K562 (cell line): ENCODE data around the gene DCTN5. TPM values are rescaled to one million over a fixed set of nuclear protein-coding genes. Genes with fewer than 3 reads are reported as not detected.

ENCODE experiments used
- ATAC-seq: fragments of 200-7000 bp; cut with Tn5 transposase; 3 replicates; pipeline ENCODE4 v1.9.1; 2020; ENCODE audit warnings: moderate library complexity
- BruUV-seq: library from RNA; stranded (reverse); fragments of 400-500 nt; replicated peaks from 2 replicates; lab custom pipeline; 2021; lab: Mats Ljungman, UMichigan
- CTCF ChIA-PET: fragments of 300-600 bp; formaldehyde crosslinking; extraction: SDS; loops from one replicate; lab custom pipeline; 2021; ENCODE audit warnings: low intra/inter-chr PET ratio; lab: Yijun Ruan, JAX
- POLR2A ChIA-PET: fragments of 300-600, 350-650 bp; sonication (Branson Sonifier 250); formaldehyde crosslinking; extraction: SDS; loops from one replicate; lab custom pipeline; 2021; ENCODE audit warnings: antibody characterized with exemption, inconsistent platforms; lab: Yijun Ruan, JAX
- DNase-seq, 4 experiments: peaks; one replicate each; pipeline versions ENCODE4 v3.0.0 to v3.0.0-alpha.2; 2011 to 2018; ENCODE audit warnings: low spot score in 3 of 4, mixed read lengths in 3 of 4; ENCODE audit errors: extremely low read depth in 1 of 4
- FAIRE-seq: peaks from 2 replicates; lab custom pipeline; 2011; peaks lifted over from hg19 to GRCh38; lab: Jason Lieb, UNC
- H2AFZ ChIP-seq: 2 replicates; pipeline ENCODE4 v1.6.0; 2011; ENCODE audit warnings: low read depth, low read length, control low read depth, inconsistent platforms
- H3K27ac ChIP-seq: fragments of 200-600 bp; 3 replicates; pipeline ENCODE4 v1.8.0; 2011; ENCODE audit warnings: low read depth, mild to moderate bottlenecking, control low read depth, inconsistent platforms, low read length, moderate library complexity, mixed read lengths; ENCODE audit errors: extremely low read depth
- H3K27me3 ChIP-seq, 2 experiments: fragments of 300-600 bp in 1 of 2; 2 replicates in 1 of 2; 3 replicates in 1 of 2; pipeline versions ENCODE4 v1.6.0 to v1.8.0; 2011; ENCODE audit warnings: inconsistent platforms in 2 of 2, low read length in 2 of 2, mild to moderate bottlenecking in 1 of 2, mixed read lengths in 1 of 2, moderate library complexity in 1 of 2; ENCODE audit not compliant: control insufficient read depth in 2 of 2, insufficient read depth in 2 of 2
- H3K36me3 ChIP-seq: fragments of 300-600 bp; 3 replicates; pipeline ENCODE4 v1.8.0; 2011; ENCODE audit warnings: mild to moderate bottlenecking, low read length, inconsistent platforms; ENCODE audit not compliant: control insufficient read depth, insufficient read depth
- H3K4me1 ChIP-seq, 2 experiments: fragments of 200-600 bp in 1 of 2; replicated peaks in 1 of 2; 2 replicates in 1 of 2; 3 replicates in 1 of 2; pipeline versions ENCODE4 v1.5.1 to v1.8.0; 2011; ENCODE audit warnings: inconsistent platforms in 2 of 2, low read length in 2 of 2, mild to moderate bottlenecking in 1 of 2, mixed read lengths in 1 of 2, moderate library complexity in 1 of 2; ENCODE audit not compliant: control insufficient read depth in 2 of 2, insufficient read depth in 2 of 2
- H3K4me2 ChIP-seq: 2 replicates; pipeline ENCODE4 v1.6.1; 2011; ENCODE audit warnings: low read length, control low read depth, inconsistent platforms, mixed read lengths; ENCODE audit not compliant: insufficient read depth
- H3K4me3 ChIP-seq: fragments of 200-600 bp; sonication (generic), shearing (Covaris generic); 2 replicates; pipeline ENCODE4 v1.5.1; 2016; ENCODE audit warnings: control low read depth, inconsistent platforms
- H3K79me2 ChIP-seq: fragments of 200-600 bp; 3 replicates; pipeline ENCODE4 v1.8.0; 2011; ENCODE audit warnings: low read length, inconsistent platforms; ENCODE audit not compliant: control insufficient read depth, insufficient read depth
- H3K9ac ChIP-seq, 2 experiments: 2 replicates each; pipeline versions ENCODE4 v1.6.0 to v1.6.1; 2011; ENCODE audit warnings: low read depth in 2 of 2, low read length in 2 of 2, control low read depth in 1 of 2, inconsistent platforms in 1 of 2, mild to moderate bottlenecking in 1 of 2, mixed read lengths in 1 of 2; ENCODE audit not compliant: insufficient read depth in 1 of 2
- H3K9me1 ChIP-seq: one replicate; pipeline ENCODE4 v1.6.0; 2011; ENCODE audit warnings: inconsistent platforms, mild to moderate bottlenecking, low read length, moderate library complexity; ENCODE audit not compliant: control insufficient read depth, insufficient read depth
- H3K9me3 ChIP-seq: replicated peaks from 2 replicates; pipeline ENCODE4 v1.5.1; 2011; ENCODE audit warnings: low read depth, low read length, inconsistent platforms; ENCODE audit not compliant: control insufficient read depth, insufficient read depth
- H4K20me1 ChIP-seq: replicated peaks from 2 replicates; pipeline ENCODE4 v1.6.1; 2011; ENCODE audit warnings: low read length, inconsistent platforms, mixed read lengths; ENCODE audit not compliant: control insufficient read depth, insufficient read depth
- CSDE1 ChIP-seq, 2 experiments: fragments of 450-650 bp; IDR thresholded peaks; 2 replicates each; pipeline ENCODE4 v1.6.1; 2016; ENCODE audit warnings: mild to moderate bottlenecking in 1 of 2
- NR1H2 ChIP-seq: sonication (generic); formaldehyde crosslinking; IDR thresholded peaks from 2 replicates; pipeline ENCODE4 v1.4.0; 2020; ENCODE audit warnings: mild to moderate bottlenecking, missing genetic modification reagents
- ZNF699 ChIP-seq: fragments of 250-450 bp; sonication (Bioruptor Pico); IDR thresholded peaks from 2 replicates; pipeline ENCODE4 v1.8.0; 2021; ENCODE audit warnings: mild to moderate bottlenecking, moderate library complexity; ENCODE audit not compliant: insufficient replicate concordance
- ZZZ3 ChIP-seq: fragments of 450-650 bp; IDR thresholded peaks from 2 replicates; pipeline ENCODE4 v1.6.1; 2016; ENCODE audit warnings: antibody characterized with exemption, mild to moderate bottlenecking, moderate library complexity
- WGBS: fragments of 100-300 bp; shearing (Covaris generic); methylation state at CpG from one replicate; pipeline ENCODE4 v1.1.6; 2016; ENCODE audit warnings: low coverage, mixed read lengths; ENCODE audit not compliant: insufficient coverage; ENCODE audit errors: missing lambda C conversion rate; 5-methylcytosine and 5-hydroxymethylcytosine counted together
- in situ Hi-C: fragments of 300-500 bp; cut with MboI; formaldehyde crosslinking; loops from 4 replicates; pipeline ENCODE4 v1.15.0; 2018; ENCODE audit warnings: inconsistent platforms, mixed read lengths
- intact Hi-C: fragments of 100-400 bp; cut with micrococcal nuclease; formaldehyde crosslinking; loops from 2 replicates; pipeline ENCODE4 v1.14.2; 2022
- polyA plus RNA-seq, 8 experiments: library from polyadenylated mRNA; depleted of rRNA in 4 of 8; stranded (reverse) in 5 of 8; unstranded in 3 of 8; fragments of >200 nt; fragmentation: Nextera tagmentation in 2 of 8; fragmentation: Illumina TruSeq in 1 of 8; extraction: Ambion mirVana in 2 of 8; extraction: Trizol in 1 of 8; gene quantifications; 2 replicates each; pipeline versions ENCODE4 v1.2.1 to v1.2.3, GENCODE V29; 2011 to 2014; ENCODE audit warnings: inconsistent platforms in 1 of 8, missing spikeins in 1 of 8
- total RNA-seq, 7 experiments: library from RNA; depleted of rRNA in 6 of 7; stranded (reverse); fragments of >200 nt in 6 of 7; fragmentation: Illumina TruSeq in 2 of 7; extraction: Trizol in 2 of 7; gene quantifications; 2 replicates each; pipeline versions ENCODE4 v1.2.1 to v1.2.3, GENCODE V29; 2011 to 2021; ENCODE audit warnings: low replicate concordance in 1 of 7
- TF ChIP-seq, protein P1 (sequence below), 2 experiments: fragments of 150-350 bp in 1 of 2; IDR thresholded peaks; 2 replicates each; pipeline ENCODE4 v1.6.1; 2012 to 2016; ENCODE audit warnings: low read depth in 2 of 2, low read length in 2 of 2, mild to moderate bottlenecking in 1 of 2, moderate library complexity in 1 of 2
- TF ChIP-seq, protein P2 (sequence below): sonication (generic); formaldehyde crosslinking; IDR thresholded peaks from 2 replicates; pipeline ENCODE4 v1.8.1; 2022; ENCODE audit warnings: missing genetic modification reagents

The DCTN5 gene
- total and polyA plus RNA-seq, 9 of the 15 experiments (the other 6 are each of a cell fraction or from before 2014, with no cell fraction given): 35.8 to 149 (median 75.9) TPM

DNA sequence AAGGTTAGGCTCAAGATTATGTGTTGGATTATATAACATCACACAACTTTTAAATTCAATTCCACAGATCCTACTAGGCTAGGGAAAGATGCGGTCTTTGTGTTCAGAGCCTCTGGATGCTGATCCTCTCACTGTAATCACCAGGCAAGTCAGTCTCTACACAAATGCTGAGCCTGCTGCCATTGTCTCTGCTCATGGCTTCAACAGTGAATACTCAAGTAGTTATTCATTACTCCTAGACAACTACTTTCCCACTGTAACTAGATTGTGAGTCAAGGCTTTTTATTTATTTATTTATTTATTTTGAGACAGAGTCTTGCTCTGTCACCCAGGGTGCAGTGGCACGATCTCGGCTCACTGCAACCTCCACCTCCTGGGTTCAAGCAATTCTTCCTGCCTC is 29.3 kb upstream of the DCTN5 start (continued):
- TF ChIP-seq, protein P1, sequence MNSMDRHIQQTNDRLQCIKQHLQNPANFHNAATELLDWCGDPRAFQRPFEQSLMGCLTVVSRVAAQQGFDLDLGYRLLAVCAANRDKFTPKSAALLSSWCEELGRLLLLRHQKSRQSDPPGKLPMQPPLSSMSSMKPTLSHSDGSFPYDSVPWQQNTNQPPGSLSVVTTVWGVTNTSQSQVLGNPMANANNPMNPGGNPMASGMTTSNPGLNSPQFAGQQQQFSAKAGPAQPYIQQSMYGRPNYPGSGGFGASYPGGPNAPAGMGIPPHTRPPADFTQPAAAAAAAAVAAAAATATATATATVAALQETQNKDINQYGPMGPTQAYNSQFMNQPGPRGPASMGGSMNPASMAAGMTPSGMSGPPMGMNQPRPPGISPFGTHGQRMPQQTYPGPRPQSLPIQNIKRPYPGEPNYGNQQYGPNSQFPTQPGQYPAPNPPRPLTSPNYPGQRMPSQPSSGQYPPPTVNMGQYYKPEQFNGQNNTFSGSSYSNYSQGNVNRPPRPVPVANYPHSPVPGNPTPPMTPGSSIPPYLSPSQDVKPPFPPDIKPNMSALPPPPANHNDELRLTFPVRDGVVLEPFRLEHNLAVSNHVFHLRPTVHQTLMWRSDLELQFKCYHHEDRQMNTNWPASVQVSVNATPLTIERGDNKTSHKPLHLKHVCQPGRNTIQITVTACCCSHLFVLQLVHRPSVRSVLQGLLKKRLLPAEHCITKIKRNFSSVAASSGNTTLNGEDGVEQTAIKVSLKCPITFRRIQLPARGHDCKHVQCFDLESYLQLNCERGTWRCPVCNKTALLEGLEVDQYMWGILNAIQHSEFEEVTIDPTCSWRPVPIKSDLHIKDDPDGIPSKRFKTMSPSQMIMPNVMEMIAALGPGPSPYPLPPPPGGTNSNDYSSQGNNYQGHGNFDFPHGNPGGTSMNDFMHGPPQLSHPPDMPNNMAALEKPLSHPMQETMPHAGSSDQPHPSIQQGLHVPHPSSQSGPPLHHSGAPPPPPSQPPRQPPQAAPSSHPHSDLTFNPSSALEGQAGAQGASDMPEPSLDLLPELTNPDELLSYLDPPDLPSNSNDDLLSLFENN (IDR thresholded peaks at IDR 0.05; ENCODE audit: low read depth in 2 of 2, low read length in 2 of 2): no peak
- TF ChIP-seq, protein P2, sequence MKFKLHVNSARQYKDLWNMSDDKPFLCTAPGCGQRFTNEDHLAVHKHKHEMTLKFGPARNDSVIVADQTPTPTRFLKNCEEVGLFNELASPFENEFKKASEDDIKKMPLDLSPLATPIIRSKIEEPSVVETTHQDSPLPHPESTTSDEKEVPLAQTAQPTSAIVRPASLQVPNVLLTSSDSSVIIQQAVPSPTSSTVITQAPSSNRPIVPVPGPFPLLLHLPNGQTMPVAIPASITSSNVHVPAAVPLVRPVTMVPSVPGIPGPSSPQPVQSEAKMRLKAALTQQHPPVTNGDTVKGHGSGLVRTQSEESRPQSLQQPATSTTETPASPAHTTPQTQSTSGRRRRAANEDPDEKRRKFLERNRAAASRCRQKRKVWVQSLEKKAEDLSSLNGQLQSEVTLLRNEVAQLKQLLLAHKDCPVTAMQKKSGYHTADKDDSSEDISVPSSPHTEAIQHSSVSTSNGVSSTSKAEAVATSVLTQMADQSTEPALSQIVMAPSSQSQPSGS (CRISPR knock-in tag): no peak
- TF ChIP-seq CSDE1 (IDR thresholded peaks at IDR 0.05): no peak

DNA sequence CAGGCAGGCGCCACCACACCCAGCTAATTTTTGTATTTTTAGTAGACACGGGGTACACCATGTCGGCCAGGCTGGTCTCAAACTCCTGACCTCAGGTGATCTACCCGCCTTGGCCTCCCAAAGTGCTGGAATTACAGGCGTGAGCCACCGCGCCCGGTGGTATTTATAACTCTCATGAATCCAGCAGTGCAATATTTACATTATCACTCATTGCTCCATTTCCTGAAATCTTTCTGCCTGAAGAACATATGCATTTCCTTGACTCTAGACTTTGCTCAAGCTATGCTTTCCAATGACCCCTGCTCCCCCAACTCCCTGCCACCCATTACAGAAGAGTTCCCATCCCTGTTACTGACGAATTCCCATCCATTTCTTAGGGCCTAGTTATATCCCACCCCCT is 25.5 kb upstream of the DCTN5 start:
- H3K9ac ChIP-seq: no peak overlapping the region
- no peak for FAIRE-seq
- BruUV-seq: no TSS peak
- no peak overlapping the region for H3K4me3 ChIP-seq
- no peaks in the 10 kb centered on the region for H3K4me1 ChIP-seq
- CTCF ChIA-PET: no interaction called here
- WGBS: 96% methylated on average over 9 of the region's 9 CpGs
- no peak for DNase-seq
- H4K20me1 ChIP-seq: no peaks in the 10 kb centered on the region
- H3K9me1 ChIP-seq: no peaks in the 10 kb centered on the region
- no peak overlapping the region for H3K27ac ChIP-seq
- TF ChIP-seq NR1H2 (CRISPR knock-in tag): no peak
- no peak for TF ChIP-seq ZNF699 (CRISPR knock-in tag)
- TF ChIP-seq ZZZ3: no peak
- ATAC-seq: no peak
- POLR2A ChIA-PET: no interaction called here
- H3K79me2 ChIP-seq: no peaks in the 10 kb centered on the region
- H3K9me3 ChIP-seq: no peaks in the 10 kb centered on the region
- intact Hi-C loops: no loop called here
- no peak overlapping the region for H2AFZ ChIP-seq
- H3K4me2 ChIP-seq: no peak overlapping the region
- in situ Hi-C loops: no loop called here
- peaks cover 65% of the 10 kb centered on the region for H3K36me3 ChIP-seq
- no peaks in the 10 kb centered on the region for H3K27me3 ChIP-seq
